GM18867 (cell line): ENCODE measurements around the gene TUSC1.
"Not testable (repeated sequence)": the region's sequence is repeated elsewhere in the genome, so short reads cannot be mapped to it uniquely, and the experiment has no call there.

Experiments used
- ATAC-seq: cut with Tn5 transposase; IDR thresholded peaks from one replicate; pipeline ENCODE4 v1.9.1; 2021; ENCODE audit warnings: mild to moderate bottlenecking, moderate library complexity; ENCODE audit not compliant: unreplicated experiment

The TUSC1 gene

GRCh38 chr9:25678147-25678666 lies at the start of gene TUSC1:
Gene TUSC1 (minus strand): TSS chr9:25678444. CDS start chr9:25678312, 132 bp downstream.
- ATAC-seq, result no peak

- no peak for ATAC-seq
Measured at GRCh38 chr9:25726871-25727410, 48.7 kb upstream of the TUSC1 start.

- no peak for ATAC-seq
Measured at GRCh38 chr9:25724424-25724823, 46.2 kb upstream of the TUSC1 start.

GRCh38 chr9:25716220-25716872 lies 38.1 kb upstream of the TUSC1 start:
- ATAC-seq, result no peak

GRCh38 chr9:25709941-25710340 lies 31.7 kb upstream of the TUSC1 start:
- ATAC-seq, result no peak

GRCh38 chr9:25704800-25705199 lies 26.6 kb upstream of the TUSC1 start:
- ATAC-seq, result no peak

GRCh38 chr9:25703701-25704357 lies 25.6 kb upstream of the TUSC1 start:
- ATAC-seq, result no peak

GRCh38 chr9:25702536-25702935 lies 24.3 kb upstream of the TUSC1 start:
- ATAC-seq, result no peak

- ATAC-seq, result not testable (repeated sequence)
Measured at GRCh38 chr9:25700899-25701298, 22.7 kb upstream of the TUSC1 start.

- no peak for ATAC-seq
Measured at GRCh38 chr9:25700430-25700829, 22.2 kb upstream of the TUSC1 start.

- ATAC-seq, result no peak
Measured at GRCh38 chr9:25691786-25692185, 13.5 kb upstream of the TUSC1 start.

GRCh38 chr9:25684321-25684720 lies 6.1 kb upstream of the TUSC1 start:
- ATAC-seq, result no peak

GRCh38 chr9:25681266-25681665 lies 3.0 kb upstream of the TUSC1 start:
- ATAC-seq, result no peak

GRCh38 chr9:25678846-25679360 lies 659 bp upstream of the TUSC1 start:
- no peak for ATAC-seq

- ATAC-seq, result no peak
Measured at GRCh38 chr9:25677301-25678146, 720 bp downstream of the TUSC1 start.

- not testable (repeated sequence) for ATAC-seq
Measured at GRCh38 chr9:25675858-25676257, 2.4 kb downstream of the TUSC1 start.

GRCh38 chr9:25658571-25658970 lies 19.7 kb downstream of the TUSC1 start:
- ATAC-seq, result no peak

GRCh38 chr9:25654417-25654816 lies 23.8 kb downstream of the TUSC1 start:
- no peak for ATAC-seq

- ATAC-seq, result no peak
Measured at GRCh38 chr9:25648116-25648515, 30.1 kb downstream of the TUSC1 start.

GRCh38 chr9:25636026-25636425 lies 42.2 kb downstream of the TUSC1 start:
- ATAC-seq, result no peak

- no peak for ATAC-seq
Measured at GRCh38 chr9:25629231-25629630, 49.0 kb downstream of the TUSC1 start.
